Type B pancreatic cell (in vitro differentiated cells): Measurements from ENCODE around the gene KRTAP5-3. TPM values are rescaled to one million over a fixed set of nuclear protein-coding genes. Genes with fewer than 3 reads are reported as not detected.
A peak's percentile ranks its signal among the peaks of the same experiment; 100 is the strongest.

ENCODE experiments used
- DNase-seq: peaks from one replicate; pipeline ENCODE4 v3.0.0; 2021; ENCODE audit warnings: mixed read lengths; ENCODE audit not compliant: unreplicated experiment; ENCODE audit errors: extremely low spot score
- H3K27ac Mint-ChIP-seq: 2 replicates; pipeline ENCODE4 v1.8.0; 2021; ENCODE audit warnings: mild to moderate bottlenecking, mixed read lengths
- H3K27me3 Mint-ChIP-seq: 2 replicates; pipeline ENCODE4 v1.8.0; 2021; ENCODE audit warnings: mixed read lengths
- H3K36me3 Mint-ChIP-seq: 2 replicates; pipeline ENCODE4 v1.8.0; 2021; ENCODE audit warnings: mixed read lengths
- H3K4me1 Mint-ChIP-seq: one replicate; pipeline ENCODE4 v1.8.0; 2021; ENCODE audit warnings: mixed read lengths; ENCODE audit not compliant: unreplicated experiment
- H3K4me3 Mint-ChIP-seq: 2 replicates; pipeline ENCODE4 v1.8.0; 2021; ENCODE audit warnings: mild to moderate bottlenecking, mixed read lengths
- H3K9me3 Mint-ChIP-seq: 2 replicates; pipeline ENCODE4 v1.8.0; 2021; ENCODE audit warnings: mixed read lengths
- CTCF ChIP-seq: fragments of 200-600 bp; sonication (generic); conservative IDR thresholded peaks from 2 replicates; pipeline ENCODE4 v1.5.0; 2021; ENCODE audit warnings: antibody characterized with exemption, mild to moderate bottlenecking
- total RNA-seq: library from RNA; stranded (reverse); gene quantifications from 2 replicates; pipeline ENCODE4 v1.2.1, GENCODE V29; 2021; ENCODE audit warnings: low replicate concordance

Gene KRTAP5-3
- total RNA-seq, 1 donor from 2014 or later: not detected

GRCh38 chr11:1561266-1561665 is 47.0 kb downstream of the KRTAP5-3 start:
- peak; percentile 68 for DNase-seq
- Mint-ChIP-seq H3K36me3 (no peaks in the 10 kb centered on the region), H3K27me3 (no peaks in the 10 kb centered on the region), H3K4me3 (no peak overlapping the region), H3K27ac (no peak overlapping the region), H3K9me3 (no peaks in the 10 kb centered on the region), H3K4me1 (no peaks in the 10 kb centered on the region)
- TF ChIP-seq CTCF: no peak

GRCh38 chr11:1560649-1561251 is 47.5 kb downstream of the KRTAP5-3 start:
- no peaks in the 10 kb centered on the region for H3K36me3 Mint-ChIP-seq
- no peak for TF ChIP-seq CTCF
- peak; percentile 59 for DNase-seq

GRCh38 chr11:1560002-1560648 is 48.1 kb downstream of the KRTAP5-3 start:
- Mint-ChIP-seq H3K9me3 (no peaks in the 10 kb centered on the region), H3K36me3 (no peaks in the 10 kb centered on the region), H3K27ac (no peak overlapping the region), H3K4me1 (no peaks in the 10 kb centered on the region), H3K4me3 (no peak overlapping the region), H3K27me3 (no peaks in the 10 kb centered on the region)
- peak; percentile 62 for DNase-seq
- TF ChIP-seq CTCF: no peak

More at GRCh38 chr11:1560649-1561251, 47.5 kb downstream of the KRTAP5-3 start:
- Mint-ChIP-seq H3K9me3 (no peaks in the 10 kb centered on the region), H3K27ac (no peak overlapping the region), H3K4me3 (no peak overlapping the region), H3K4me1 (no peaks in the 10 kb centered on the region), H3K27me3 (no peaks in the 10 kb centered on the region)

- no peaks in the 10 kb centered on the region for H3K36me3 Mint-ChIP-seq
- peak; percentile 71 for DNase-seq
- no peaks in the 10 kb centered on the region for H3K9me3 Mint-ChIP-seq
- H3K27me3 Mint-ChIP-seq: no peaks in the 10 kb centered on the region
- H3K4me1 Mint-ChIP-seq: no peaks in the 10 kb centered on the region
- H3K4me3 Mint-ChIP-seq: no peak overlapping the region
- no peak overlapping the region for H3K27ac Mint-ChIP-seq
- no peak for TF ChIP-seq CTCF
Observed at GRCh38 chr11:1559111-1559951, 48.9 kb downstream of the KRTAP5-3 start.

- no peak overlapping the region for H3K27ac Mint-ChIP-seq
- H3K27me3 Mint-ChIP-seq: peaks cover under 1% of the 10 kb centered on the region
- H3K4me1 Mint-ChIP-seq: no peaks in the 10 kb centered on the region
- no peaks in the 10 kb centered on the region for H3K36me3 Mint-ChIP-seq
- TF ChIP-seq CTCF: no peak
- H3K4me3 Mint-ChIP-seq: no peak overlapping the region
- DNase-seq: no peak
- H3K9me3 Mint-ChIP-seq: no peaks in the 10 kb centered on the region
Observed at GRCh38 chr11:1558775-1559110, 49.5 kb downstream of the KRTAP5-3 start.
